ENCODE measurements around the gene UMODL1.
"Not testable (repeated sequence)": the region's sequence is repeated elsewhere in the genome, so short reads cannot be mapped to it uniquely, and the experiment has no call there.

Gene UMODL1

GRCh38 chr21:42113926-42114409 lies 42.9 kb downstream of the UMODL1 start:
- no peak for DNase-seq (ENCODE audit: low read depth)

GRCh38 chr21:42114646-42115045 lies 43.5 kb downstream of the UMODL1 start:
- DNase-seq (ENCODE audit: low read depth): no peak

GRCh38 chr21:42115136-42115683 lies 44.1 kb downstream of the UMODL1 start:
- DNase-seq (ENCODE audit: low read depth): no peak

- DNase-seq (ENCODE audit: low read depth): not testable (repeated sequence)
Measured at GRCh38 chr21:42116551-42116950, 45.4 kb downstream of the UMODL1 start.

GRCh38 chr21:42117229-42117966 lies 46.3 kb downstream of the UMODL1 start:
- DNase-seq (ENCODE audit: low read depth): peak; percentile 63

GRCh38 chr21:42117967-42118780 lies 47.1 kb downstream of the UMODL1 start:
- no peak for DNase-seq (ENCODE audit: low read depth)

GRCh38 chr21:42118901-42119300 lies 47.8 kb downstream of the UMODL1 start:
- DNase-seq (ENCODE audit: low read depth): no peak

- no peak for DNase-seq (ENCODE audit: low read depth)
Measured at GRCh38 chr21:42120101-42120902, 49.2 kb downstream of the UMODL1 start.

GRCh38 chr21:42120903-42121535 lies 49.9 kb downstream of the UMODL1 start:
- no peak for DNase-seq (ENCODE audit: low read depth)

- no peak for DNase-seq (ENCODE audit: low read depth)
Measured at GRCh38 chr21:42121794-42122193, 50.7 kb downstream of the UMODL1 start.

- DNase-seq (ENCODE audit: low read depth): no peak
Measured at GRCh38 chr21:42122398-42122797, 51.3 kb downstream of the UMODL1 start.

- DNase-seq (ENCODE audit: low read depth): no peak
Measured at GRCh38 chr21:42122808-42123207, 51.7 kb downstream of the UMODL1 start.

- no peak for DNase-seq (ENCODE audit: low read depth)
Measured at GRCh38 chr21:42123219-42123908, 52.2 kb downstream of the UMODL1 start.

GRCh38 chr21:42124081-42124480 lies 53.0 kb downstream of the UMODL1 start:
- no peak for DNase-seq (ENCODE audit: low read depth)

- no peak for DNase-seq (ENCODE audit: low read depth)
Measured at GRCh38 chr21:42124826-42125570, 53.9 kb downstream of the UMODL1 start.

GRCh38 chr21:42125571-42126544 lies 54.7 kb downstream of the UMODL1 start:
- DNase-seq (ENCODE audit: low read depth): no peak

GRCh38 chr21:42127164-42128150 lies 56.3 kb downstream of the UMODL1 start:
- no peak for DNase-seq (ENCODE audit: low read depth)

Data from stimulated activated CD8-positive, alpha-beta memory T cell treated with anti-CD3 and anti-CD28 coated beads, Interleukin-4, amount 100 ng/mL, for 24 hours (primary cell).